Mammary epithelial cell (primary cell): ENCODE data around the gene MAP4K4.

Experiments used
- EZH2 ChIP-seq: IDR thresholded peaks from 2 replicates; pipeline ENCODE4 v1.6.1; 2012; ENCODE audit warnings: low read length, inconsistent platforms, borderline replicate concordance
- TF ChIP-seq, protein P1 (sequence below), 2 donors: IDR thresholded peaks in 1 of 2; conservative IDR thresholded peaks in 1 of 2; 2 replicates each; pipeline ENCODE4 v1.5.1; 2011 to 2012; ENCODE audit warnings: inconsistent platforms in 2 of 2, low read length in 2 of 2, mild to moderate bottlenecking in 2 of 2, control low read depth in 1 of 2, low read depth in 1 of 2; ENCODE audit not compliant: insufficient read depth in 1 of 2; ENCODE audit errors: extremely low read depth in 1 of 2

DNA sequence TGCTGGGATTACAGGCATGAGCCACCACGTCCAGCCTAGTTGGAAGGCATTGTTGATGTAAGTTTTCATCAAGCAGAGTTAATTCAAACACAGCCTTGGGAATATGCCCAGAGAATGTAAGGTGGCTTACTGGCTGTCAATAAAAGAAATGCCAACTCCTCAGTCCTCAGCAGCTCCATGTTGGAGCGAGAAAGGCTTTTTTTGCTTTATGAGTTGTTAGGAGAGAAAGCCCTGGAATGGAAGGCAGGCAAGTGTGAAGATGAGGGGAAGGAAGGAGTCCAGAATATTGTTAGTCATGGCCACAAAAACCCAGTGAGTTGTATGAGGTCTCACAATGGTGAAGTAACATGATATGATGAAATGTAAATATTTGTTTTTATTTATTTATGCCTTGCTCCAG is 57.1 kb downstream of the MAP4K4 start:
- TF ChIP-seq EZH2 = no peak
- TF ChIP-seq, protein P1, sequence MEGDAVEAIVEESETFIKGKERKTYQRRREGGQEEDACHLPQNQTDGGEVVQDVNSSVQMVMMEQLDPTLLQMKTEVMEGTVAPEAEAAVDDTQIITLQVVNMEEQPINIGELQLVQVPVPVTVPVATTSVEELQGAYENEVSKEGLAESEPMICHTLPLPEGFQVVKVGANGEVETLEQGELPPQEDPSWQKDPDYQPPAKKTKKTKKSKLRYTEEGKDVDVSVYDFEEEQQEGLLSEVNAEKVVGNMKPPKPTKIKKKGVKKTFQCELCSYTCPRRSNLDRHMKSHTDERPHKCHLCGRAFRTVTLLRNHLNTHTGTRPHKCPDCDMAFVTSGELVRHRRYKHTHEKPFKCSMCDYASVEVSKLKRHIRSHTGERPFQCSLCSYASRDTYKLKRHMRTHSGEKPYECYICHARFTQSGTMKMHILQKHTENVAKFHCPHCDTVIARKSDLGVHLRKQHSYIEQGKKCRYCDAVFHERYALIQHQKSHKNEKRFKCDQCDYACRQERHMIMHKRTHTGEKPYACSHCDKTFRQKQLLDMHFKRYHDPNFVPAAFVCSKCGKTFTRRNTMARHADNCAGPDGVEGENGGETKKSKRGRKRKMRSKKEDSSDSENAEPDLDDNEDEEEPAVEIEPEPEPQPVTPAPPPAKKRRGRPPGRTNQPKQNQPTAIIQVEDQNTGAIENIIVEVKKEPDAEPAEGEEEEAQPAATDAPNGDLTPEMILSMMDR (conservative IDR thresholded peaks at IDR 0.05 in 1 of 2, IDR thresholded peaks at IDR 0.05 in 1 of 2; ENCODE audit: extremely low read depth in 1 of 2, insufficient read depth in 1 of 2, low read depth in 1 of 2, low read length in 2 of 2) = no peak
